ENCODE results near the gene GIGYF2.

GIGYF2 gene

DNA sequence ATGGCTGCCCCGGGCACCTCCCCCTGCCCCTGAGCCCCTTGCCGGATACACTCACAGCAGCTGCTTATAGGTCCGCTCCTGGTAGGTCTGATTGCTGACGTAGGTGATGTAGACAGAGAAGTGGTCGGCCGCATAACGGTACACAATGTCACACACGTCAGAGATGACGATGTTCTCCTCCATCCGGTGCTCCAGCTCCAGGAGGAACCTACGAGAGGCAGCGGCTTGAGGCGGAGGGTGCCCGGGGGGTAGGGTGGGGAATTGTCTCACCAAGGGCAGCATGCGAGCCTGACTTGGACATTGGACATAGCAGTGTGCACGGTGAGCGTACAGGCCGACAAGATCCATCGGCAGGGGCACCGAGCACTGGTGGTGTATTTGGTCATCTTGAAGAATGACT is 195.7 kb downstream of the GIGYF2 start:
- TF ChIP-seq ZFX (IDR thresholded peaks at IDR 0.05; ENCODE audit: borderline replicate concordance), result no peak
- TF ChIP-seq, protein P1, sequence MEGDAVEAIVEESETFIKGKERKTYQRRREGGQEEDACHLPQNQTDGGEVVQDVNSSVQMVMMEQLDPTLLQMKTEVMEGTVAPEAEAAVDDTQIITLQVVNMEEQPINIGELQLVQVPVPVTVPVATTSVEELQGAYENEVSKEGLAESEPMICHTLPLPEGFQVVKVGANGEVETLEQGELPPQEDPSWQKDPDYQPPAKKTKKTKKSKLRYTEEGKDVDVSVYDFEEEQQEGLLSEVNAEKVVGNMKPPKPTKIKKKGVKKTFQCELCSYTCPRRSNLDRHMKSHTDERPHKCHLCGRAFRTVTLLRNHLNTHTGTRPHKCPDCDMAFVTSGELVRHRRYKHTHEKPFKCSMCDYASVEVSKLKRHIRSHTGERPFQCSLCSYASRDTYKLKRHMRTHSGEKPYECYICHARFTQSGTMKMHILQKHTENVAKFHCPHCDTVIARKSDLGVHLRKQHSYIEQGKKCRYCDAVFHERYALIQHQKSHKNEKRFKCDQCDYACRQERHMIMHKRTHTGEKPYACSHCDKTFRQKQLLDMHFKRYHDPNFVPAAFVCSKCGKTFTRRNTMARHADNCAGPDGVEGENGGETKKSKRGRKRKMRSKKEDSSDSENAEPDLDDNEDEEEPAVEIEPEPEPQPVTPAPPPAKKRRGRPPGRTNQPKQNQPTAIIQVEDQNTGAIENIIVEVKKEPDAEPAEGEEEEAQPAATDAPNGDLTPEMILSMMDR (IDR thresholded peaks at IDR 0.05), result no peak
- no peak overlapping the region for H3K27ac ChIP-seq

DNA sequence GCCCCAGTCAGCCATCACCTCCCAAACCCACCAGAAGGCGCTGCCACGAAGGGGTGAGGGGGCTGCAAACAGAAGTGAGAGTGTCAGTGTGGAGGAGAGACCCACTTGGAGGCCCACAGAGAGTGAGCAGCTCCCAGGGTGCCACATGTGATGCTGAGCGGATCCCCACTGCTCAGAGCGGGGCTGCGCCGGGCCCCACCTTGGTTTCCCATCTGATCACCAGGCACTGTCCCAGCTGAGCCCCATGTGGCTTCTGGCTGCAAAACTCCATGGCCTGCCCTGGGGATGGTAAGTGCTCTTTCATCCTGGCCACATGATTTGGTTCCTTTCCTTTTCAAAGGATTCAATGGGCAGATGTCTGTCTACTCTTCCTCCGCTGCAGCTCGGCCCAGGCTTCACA is 196.7 kb downstream of the GIGYF2 start:
- no peak overlapping the region for H3K27ac ChIP-seq
- no peak for TF ChIP-seq ZFX (IDR thresholded peaks at IDR 0.05; ENCODE audit: borderline replicate concordance)
- TF ChIP-seq, protein P1 (IDR thresholded peaks at IDR 0.05), result no peak

DNA sequence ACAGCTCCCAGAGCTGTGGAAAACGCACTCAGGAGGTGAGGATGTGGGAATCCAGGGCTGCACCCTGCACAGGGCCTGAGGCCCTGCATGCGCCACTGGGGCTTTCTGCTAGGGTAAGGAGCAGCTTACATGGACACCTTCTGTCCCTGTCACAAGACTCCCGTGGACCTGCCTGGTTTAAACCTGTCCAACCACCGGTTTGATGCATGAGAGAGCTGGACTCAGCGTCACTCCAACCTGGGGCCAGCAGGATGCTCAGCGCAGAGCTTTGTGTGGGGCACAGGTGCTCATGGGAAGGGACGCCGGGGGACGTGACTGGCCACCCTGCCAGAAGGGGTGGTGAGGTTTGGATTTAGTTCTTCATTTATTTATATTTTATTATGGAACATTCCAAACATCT is 197.1 kb downstream of the GIGYF2 start:
- no peak overlapping the region for H3K27ac ChIP-seq
- TF ChIP-seq ZFX (IDR thresholded peaks at IDR 0.05; ENCODE audit: borderline replicate concordance), result no peak
- TF ChIP-seq, protein P1 (IDR thresholded peaks at IDR 0.05), result no peak

DNA sequence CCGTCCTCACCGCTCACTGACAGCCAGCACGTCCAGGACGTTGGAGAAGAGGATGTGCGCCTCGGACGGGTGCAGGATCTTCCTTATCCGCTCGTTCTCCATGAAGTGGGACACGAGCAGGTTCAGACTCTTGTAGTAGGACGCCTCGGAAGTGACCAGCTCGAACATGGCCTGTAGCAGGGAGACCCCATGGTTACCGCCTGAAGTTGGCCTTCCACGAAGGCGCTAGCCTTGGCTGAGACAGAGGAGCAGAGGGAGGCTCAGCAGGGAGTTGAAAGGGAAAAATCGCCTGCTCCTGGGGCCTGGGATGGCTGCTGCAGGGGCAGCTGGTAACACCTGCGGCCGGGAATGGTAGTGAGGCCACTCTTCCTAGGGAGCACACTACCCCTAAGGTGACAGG is 197.6 kb downstream of the GIGYF2 start:
- H3K27ac ChIP-seq, result no peak overlapping the region
- no peak for TF ChIP-seq ZFX (IDR thresholded peaks at IDR 0.05; ENCODE audit: borderline replicate concordance)
- TF ChIP-seq, protein P1 (IDR thresholded peaks at IDR 0.05), result no peak

DNA sequence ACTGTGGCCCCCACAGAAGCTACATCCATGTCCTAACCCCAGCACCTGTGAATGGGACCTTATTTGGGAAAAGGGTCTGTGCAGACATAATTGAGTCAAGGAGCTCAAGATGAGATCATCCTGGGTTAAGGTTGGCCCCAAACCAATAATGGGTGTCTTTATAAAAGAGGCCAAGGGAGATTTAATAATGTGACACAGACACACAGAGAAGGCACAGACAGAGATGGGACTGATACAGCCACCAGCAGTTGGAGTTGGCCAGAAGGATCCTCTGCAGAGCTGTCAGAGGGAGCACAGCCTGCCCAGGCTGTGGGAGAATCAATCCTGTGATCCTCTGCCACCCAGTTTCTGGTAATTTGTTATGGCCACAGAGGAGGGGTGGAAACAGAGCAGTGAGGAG is 199.0 kb downstream of the GIGYF2 start:
- TF ChIP-seq, protein P1 (IDR thresholded peaks at IDR 0.05), result no peak
- no peak for TF ChIP-seq ZFX (IDR thresholded peaks at IDR 0.05; ENCODE audit: borderline replicate concordance)
- no peak overlapping the region for H3K27ac ChIP-seq

DNA sequence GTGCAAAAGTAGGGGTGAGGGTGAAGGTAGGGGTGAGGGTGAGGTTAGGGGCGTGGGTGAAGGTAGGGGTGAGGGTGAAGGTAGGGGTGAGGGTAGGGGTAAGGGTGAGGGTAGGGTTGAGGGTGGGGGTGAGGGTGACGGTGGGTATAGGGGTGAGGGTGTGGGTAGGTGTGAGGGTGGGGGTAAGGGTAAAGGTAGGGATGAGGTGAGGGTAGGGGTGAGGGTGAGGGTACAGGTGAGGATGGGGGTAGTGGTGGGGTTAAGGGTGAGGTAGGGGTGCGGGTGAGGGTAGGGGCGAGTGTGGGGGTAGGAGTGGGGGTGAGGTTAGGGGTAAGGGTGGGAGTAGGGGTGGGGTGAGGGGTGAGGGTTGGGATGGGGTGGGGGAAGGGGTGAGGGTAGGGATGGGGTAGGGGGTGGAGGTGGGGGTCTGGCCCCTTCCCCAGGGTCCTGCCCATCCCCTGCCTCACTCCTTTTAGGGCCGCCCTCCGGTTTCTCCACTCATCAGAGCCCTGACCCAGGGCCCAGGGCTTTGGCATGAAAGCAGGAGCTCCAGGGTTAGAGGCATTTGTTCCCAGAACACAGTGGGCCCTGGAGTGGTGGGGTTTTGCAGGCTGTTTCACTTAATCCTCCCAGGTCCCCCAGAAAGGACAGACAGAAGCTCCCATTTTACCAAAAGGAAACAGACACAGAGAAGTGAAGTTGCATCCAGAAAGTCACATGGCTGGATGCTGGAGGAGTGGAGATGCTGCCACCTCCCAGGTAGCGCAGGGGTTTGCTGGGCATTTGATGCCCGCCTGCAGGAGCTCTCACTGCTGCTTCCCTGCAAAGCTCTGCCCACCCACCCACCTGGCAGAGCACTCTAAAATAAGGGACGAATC is 199.8 kb downstream of the GIGYF2 start:
- TF ChIP-seq ZFX (IDR thresholded peaks at IDR 0.05; ENCODE audit: borderline replicate concordance), result no peak
- TF ChIP-seq, protein P1 (IDR thresholded peaks at IDR 0.05), result no peak
- H3K27ac ChIP-seq, result no peak overlapping the region
